GM19099 (cell line): ENCODE data around the gene MYO16.

ENCODE experiments used
- POLR2A ChIP-seq: IDR thresholded peaks from 3 replicates; pipeline ENCODE4 v1.6.1; 2011; ENCODE audit warnings: low read depth; ENCODE audit not compliant: insufficient read length; ENCODE audit errors: extremely low read depth

Gene MYO16

GRCh38 chr13:109012115-109012514, 382.7 kb downstream of the MYO16 start:
- TF ChIP-seq POLR2A = no peak

GRCh38 chr13:109021558-109021957, 392.1 kb downstream of the MYO16 start:
- TF ChIP-seq POLR2A = no peak

- TF ChIP-seq POLR2A = no peak
These were observed 395.2 kb downstream of the MYO16 start for GRCh38 chr13:109024611-109025010.

GRCh38 chr13:109026266-109026665, 396.9 kb downstream of the MYO16 start:
- no peak for TF ChIP-seq POLR2A

- TF ChIP-seq POLR2A = no peak
These were observed 399.2 kb downstream of the MYO16 start for GRCh38 chr13:109028624-109029023.

GRCh38 chr13:109033090-109033489, 403.7 kb downstream of the MYO16 start:
- no peak for TF ChIP-seq POLR2A

- no peak for TF ChIP-seq POLR2A
These were observed 406.8 kb downstream of the MYO16 start for GRCh38 chr13:109036078-109036780.

GRCh38 chr13:109043636-109044035, 414.2 kb downstream of the MYO16 start:
- no peak for TF ChIP-seq POLR2A

GRCh38 chr13:109055850-109056249, 426.4 kb downstream of the MYO16 start:
- no peak for TF ChIP-seq POLR2A

GRCh38 chr13:109058087-109058486, 428.7 kb downstream of the MYO16 start:
- TF ChIP-seq POLR2A = no peak

GRCh38 chr13:109072505-109072904, 443.1 kb downstream of the MYO16 start:
- TF ChIP-seq POLR2A = no peak

GRCh38 chr13:109074436-109074835, 445.0 kb downstream of the MYO16 start:
- no peak for TF ChIP-seq POLR2A

- TF ChIP-seq POLR2A = no peak
These were observed 445.4 kb downstream of the MYO16 start for GRCh38 chr13:109074853-109075252.

- TF ChIP-seq POLR2A = no peak
These were observed 458.7 kb downstream of the MYO16 start for GRCh38 chr13:109087916-109088623.

GRCh38 chr13:109088624-109088917, 459.2 kb downstream of the MYO16 start:
- no peak for TF ChIP-seq POLR2A

GRCh38 chr13:109090796-109091195, 461.4 kb downstream of the MYO16 start:
- no peak for TF ChIP-seq POLR2A
